Omental fat pad (tissue), 4 donors: Measurements from ENCODE around the gene CFAP54. TPM values are rescaled to one million over a fixed set of nuclear protein-coding genes. Genes with fewer than 3 reads are reported as not detected.

ENCODE experiments used
- ATAC-seq: fragments of 150-250 bp; one replicate; pipeline ENCODE4 v1.9.1; 2016; ENCODE audit warnings: mild to moderate bottlenecking, moderate library complexity; ENCODE audit not compliant: low FRiP score
- DNase-seq: peaks from one replicate; pipeline ENCODE4 v3.0.0-alpha.2; 2019; ENCODE audit warnings: low spot score
- CTCF ChIP-seq, 3 donors: fragments of 450-650 bp; IDR thresholded peaks; one replicate each; pipeline ENCODE4 v1.5.1; 2016 to 2017; ENCODE audit warnings: antibody characterized with exemption in 3 of 3, mild to moderate bottlenecking in 3 of 3, moderate library complexity in 2 of 3
- total RNA-seq, 4 donors: library from RNA; depleted of rRNA; stranded (reverse); fragments of >200 nt; gene quantifications; one replicate each; pipeline ENCODE4 v1.1.0, GENCODE V29; 2016

Gene CFAP54
- total RNA-seq, 4 donors from 2014 or later = 0.60 to 2.2 (median 1.0) TPM

DNA sequence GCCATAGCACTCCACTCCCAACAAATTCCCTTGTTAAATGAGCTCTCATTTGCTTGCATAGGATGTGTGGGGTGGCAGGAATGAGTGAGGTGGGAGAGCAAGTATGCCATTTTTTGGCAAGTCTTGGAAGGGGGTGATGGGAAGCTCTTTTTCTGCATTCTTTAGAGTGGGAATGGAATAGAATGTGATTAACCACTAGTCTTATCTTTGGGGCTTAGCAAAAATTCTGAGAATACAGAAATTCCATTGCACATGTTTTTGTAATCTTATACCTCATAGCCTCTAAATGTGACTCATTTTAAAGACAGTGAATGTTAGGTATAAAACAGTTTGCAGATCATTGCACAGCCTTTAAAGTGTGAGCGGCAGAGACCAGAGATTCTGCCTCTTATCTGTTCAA is 389.3 kb downstream of the CFAP54 start:
- no peak for DNase-seq
- no peak for TF ChIP-seq CTCF (IDR thresholded peaks at IDR 0.05)
- peak; percentile 44 for ATAC-seq

- ATAC-seq (peak; percentile 30), DNase-seq (no peak)
- no peak for TF ChIP-seq CTCF (IDR thresholded peaks at IDR 0.05)
Observed at GRCh38 chr12:96879301-96879700, 389.9 kb downstream of the CFAP54 start.

DNA sequence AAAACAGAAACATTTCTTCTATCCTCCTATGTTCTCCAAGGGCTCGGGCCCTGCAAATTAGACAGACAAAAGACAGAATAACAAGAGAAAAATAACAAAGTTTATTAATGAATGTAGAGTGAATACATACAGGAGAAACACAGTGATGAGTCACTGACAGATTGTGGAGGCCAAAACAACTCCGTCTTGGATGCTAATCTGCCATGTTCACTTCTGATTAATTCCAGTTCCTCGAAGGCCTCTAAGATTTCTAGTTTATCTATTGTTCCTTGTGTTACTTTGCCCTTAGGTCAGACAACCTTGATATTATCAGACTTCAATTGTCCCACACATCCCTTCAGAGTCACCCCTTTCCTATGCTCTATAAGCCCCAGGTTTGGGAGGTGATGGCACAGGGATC is 390.8 kb downstream of the CFAP54 start:
- no peak for ATAC-seq
- no peak for TF ChIP-seq CTCF (IDR thresholded peaks at IDR 0.05)

DNA sequence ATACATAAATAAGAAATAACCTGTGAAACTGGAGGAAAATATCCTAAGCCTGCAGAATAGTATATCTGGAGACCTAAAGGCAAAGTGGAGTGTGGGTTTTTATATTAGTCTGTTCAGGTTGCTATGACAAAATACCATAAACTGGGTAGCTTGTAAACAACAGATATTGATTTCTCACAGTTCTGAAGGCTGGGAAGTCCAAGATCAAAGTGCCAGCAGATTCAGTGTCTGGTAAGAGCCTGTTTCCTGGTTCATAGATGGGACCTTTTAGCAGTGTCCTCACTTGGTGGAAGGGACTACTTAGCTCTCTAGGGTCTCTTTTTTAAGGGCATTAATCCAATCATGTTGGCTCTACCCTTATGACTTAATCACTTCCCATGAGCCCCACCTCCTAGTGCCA is 392.2 kb downstream of the CFAP54 start:
- DNase-seq (no peak), ATAC-seq (no peak)
- TF ChIP-seq CTCF (IDR thresholded peaks at IDR 0.05) = no peak

More for the DNA sequence above, 390.8 kb downstream of the CFAP54 start:
- no peak for DNase-seq

DNA sequence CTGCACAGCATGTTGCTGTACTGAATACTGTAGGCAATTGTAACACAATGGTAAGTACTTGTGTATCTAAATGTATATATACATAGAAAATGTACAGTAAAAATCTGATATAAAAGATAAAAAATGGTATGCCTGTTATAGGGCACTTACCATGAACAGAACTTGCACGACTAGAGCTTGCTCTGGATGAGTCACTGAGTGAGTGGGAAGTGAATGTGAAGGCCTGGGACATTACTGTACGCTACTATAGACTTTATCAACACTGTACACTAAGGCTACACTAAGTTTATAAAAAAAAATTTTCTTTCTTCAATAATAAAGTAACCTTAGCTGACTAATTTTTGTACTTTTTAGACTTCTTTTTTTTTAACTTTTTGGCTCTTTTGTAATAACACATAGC is 393.5 kb downstream of the CFAP54 start:
- DNase-seq (no peak), ATAC-seq (no peak)
- no peak for TF ChIP-seq CTCF (IDR thresholded peaks at IDR 0.05)

DNA sequence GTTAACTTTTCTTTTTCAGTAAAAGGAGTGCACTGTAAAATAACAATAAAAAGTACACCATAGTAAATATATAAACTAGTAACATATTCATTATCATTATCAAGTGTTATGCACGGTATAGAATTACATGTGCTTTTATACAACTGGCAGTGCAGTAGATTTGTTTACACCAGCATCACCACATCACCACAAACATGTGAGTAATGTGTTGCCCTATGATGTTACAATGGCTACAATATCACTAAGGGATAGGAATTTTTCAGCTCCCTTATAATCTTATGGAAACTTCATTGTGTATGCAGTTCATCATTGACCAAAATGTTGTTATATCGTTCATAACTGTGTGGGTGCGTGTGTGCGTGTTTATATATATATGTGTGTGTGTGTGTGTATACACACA is 394.2 kb downstream of the CFAP54 start:
- TF ChIP-seq CTCF (IDR thresholded peaks at IDR 0.05) = no peak
- no peak for ATAC-seq
- DNase-seq = no peak

- DNase-seq = no peak
- TF ChIP-seq CTCF (IDR thresholded peaks at IDR 0.05) = no peak
Observed at GRCh38 chr12:96886998-96887677, 397.8 kb downstream of the CFAP54 start.

More at GRCh38 chr12:96886998-96887677, 397.8 kb downstream of the CFAP54 start:
- ATAC-seq = no peak
